Measurements from ENCODE around the gene NIT2.

NIT2 gene

DNA sequence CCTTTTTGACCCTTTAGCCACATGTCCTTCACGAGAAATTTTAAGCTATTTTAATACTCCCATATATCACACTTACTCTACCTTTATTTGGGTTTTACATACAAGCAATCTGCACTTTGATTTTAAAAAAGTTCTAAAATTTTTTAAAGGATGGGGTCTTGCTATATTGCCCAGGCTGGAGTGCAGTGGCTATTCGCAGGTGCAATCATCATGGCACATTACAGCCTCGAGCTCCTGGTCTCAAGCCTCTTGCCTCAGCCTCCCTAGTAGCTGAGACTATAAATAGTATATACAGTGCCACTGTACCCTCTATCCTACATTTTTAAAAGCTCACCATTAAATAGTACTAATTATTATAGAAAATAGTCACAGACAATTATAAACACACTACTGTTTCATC, 29.9 kb downstream of the NIT2 start:
- in situ Hi-C loops (cut with HindIII; ENCODE audit: low sequenced_read_pairs) = no loop called here
- TF ChIP-seq, protein P1, sequence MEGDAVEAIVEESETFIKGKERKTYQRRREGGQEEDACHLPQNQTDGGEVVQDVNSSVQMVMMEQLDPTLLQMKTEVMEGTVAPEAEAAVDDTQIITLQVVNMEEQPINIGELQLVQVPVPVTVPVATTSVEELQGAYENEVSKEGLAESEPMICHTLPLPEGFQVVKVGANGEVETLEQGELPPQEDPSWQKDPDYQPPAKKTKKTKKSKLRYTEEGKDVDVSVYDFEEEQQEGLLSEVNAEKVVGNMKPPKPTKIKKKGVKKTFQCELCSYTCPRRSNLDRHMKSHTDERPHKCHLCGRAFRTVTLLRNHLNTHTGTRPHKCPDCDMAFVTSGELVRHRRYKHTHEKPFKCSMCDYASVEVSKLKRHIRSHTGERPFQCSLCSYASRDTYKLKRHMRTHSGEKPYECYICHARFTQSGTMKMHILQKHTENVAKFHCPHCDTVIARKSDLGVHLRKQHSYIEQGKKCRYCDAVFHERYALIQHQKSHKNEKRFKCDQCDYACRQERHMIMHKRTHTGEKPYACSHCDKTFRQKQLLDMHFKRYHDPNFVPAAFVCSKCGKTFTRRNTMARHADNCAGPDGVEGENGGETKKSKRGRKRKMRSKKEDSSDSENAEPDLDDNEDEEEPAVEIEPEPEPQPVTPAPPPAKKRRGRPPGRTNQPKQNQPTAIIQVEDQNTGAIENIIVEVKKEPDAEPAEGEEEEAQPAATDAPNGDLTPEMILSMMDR (IDR thresholded peaks at IDR 0.05; ENCODE audit: low read depth, low read length) = no peak
- no peak overlapping the region for H3K4me3 ChIP-seq (ENCODE audit: low read depth, low read length)
- DNase-seq (ENCODE audit: low read depth, low spot score) = no peak

DNA sequence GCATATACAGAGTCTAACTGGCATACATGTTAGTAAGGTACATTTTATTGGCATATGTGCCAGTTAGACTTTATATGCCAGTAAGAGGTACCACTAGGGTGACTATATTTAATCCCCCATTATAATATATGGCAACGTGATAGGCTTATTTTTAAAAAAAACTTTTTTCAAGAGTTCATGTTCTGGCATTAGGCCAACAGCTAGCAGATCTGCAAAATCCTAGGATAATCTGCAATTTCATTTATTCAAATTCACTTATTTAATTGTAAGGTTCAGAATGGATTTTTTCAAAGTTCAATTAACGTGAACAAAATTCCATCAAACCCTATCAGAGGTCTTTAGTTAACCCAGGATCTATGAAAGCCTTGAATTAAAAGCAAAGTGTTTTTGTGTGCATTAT, 31.9 kb downstream of the NIT2 start:
- no peak overlapping the region for H3K4me3 ChIP-seq (ENCODE audit: low read depth, low read length)
- TF ChIP-seq, protein P1 (IDR thresholded peaks at IDR 0.05; ENCODE audit: low read depth, low read length) = no peak
- in situ Hi-C loops (cut with HindIII; ENCODE audit: low sequenced_read_pairs) = no loop called here
- no peak for DNase-seq (ENCODE audit: low read depth, low spot score)

DNA sequence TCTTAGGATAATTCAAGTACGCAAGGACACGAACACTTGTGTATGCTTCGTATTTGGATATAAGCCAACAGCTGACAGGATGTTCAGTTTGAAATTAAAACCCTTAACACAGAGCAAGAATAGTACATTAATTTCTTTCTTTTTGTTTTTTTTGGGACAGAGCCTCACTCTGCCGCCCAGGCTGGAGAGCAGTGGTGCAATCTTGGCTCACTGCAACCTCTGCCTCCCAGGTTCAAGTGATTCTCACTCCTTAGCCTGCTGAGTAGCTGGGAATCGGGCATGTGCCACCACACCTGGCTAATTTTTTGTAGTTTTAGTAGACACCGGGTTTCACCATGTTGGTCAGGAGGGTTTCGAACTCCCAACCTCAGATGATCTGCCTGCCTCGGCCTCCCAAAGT, 33.9 kb downstream of the NIT2 start:
- TF ChIP-seq, protein P1 (IDR thresholded peaks at IDR 0.05; ENCODE audit: low read depth, low read length) = no peak
- DNase-seq (ENCODE audit: low read depth, low spot score) = no peak
- in situ Hi-C loops (cut with HindIII; ENCODE audit: low sequenced_read_pairs) = no loop called here
- no peak overlapping the region for H3K4me3 ChIP-seq (ENCODE audit: low read depth, low read length)

DNA sequence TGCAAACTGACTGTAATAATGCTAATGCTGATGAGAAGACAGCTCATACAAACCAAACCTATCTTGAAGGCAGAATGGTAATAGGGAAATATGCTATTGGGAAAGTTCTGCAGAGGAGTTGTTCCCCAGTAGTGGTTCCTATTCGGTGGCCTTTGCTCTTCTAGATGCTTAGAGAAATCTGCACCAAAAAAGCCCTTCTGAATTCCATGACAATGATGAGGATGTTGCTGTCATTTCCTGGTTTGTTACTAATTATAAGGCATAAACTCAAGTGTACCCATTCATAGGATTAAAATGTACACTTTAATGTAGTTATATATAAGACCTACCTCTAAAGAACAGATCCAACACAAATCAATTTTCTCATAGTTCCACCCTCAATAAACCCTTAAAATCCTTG, 36.2 kb downstream of the NIT2 start:
- DNase-seq (ENCODE audit: low read depth, low spot score) = no peak
- TF ChIP-seq, protein P1 (IDR thresholded peaks at IDR 0.05; ENCODE audit: low read depth, low read length) = no peak
- no peak overlapping the region for H3K4me3 ChIP-seq (ENCODE audit: low read depth, low read length)
- in situ Hi-C loops (cut with HindIII; ENCODE audit: low sequenced_read_pairs) = no loop called here

DNA sequence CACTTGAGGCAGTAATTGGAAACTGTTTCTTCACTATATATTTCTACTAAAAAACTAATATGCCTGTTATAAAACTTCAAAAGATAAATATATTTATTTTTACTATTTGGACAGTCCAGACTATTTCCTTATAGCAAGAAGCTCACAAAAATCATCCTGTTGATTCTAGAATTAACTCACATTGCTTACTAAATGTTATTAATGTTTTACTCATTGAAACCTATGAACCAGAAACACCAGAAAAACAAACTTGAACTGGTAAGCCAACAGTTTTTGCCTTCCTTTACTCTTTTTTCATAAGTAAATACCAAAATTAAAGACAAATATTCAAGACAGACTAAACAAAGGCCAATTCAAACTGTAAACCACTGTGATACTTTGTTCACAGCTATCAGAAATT, 40.0 kb downstream of the NIT2 start:
- H3K4me3 ChIP-seq (ENCODE audit: low read depth, low read length) = no peak overlapping the region
- no peak for DNase-seq (ENCODE audit: low read depth, low spot score)
- TF ChIP-seq, protein P1 (IDR thresholded peaks at IDR 0.05; ENCODE audit: low read depth, low read length) = no peak
- in situ Hi-C loops (cut with HindIII; ENCODE audit: low sequenced_read_pairs) = no loop called here

DNA sequence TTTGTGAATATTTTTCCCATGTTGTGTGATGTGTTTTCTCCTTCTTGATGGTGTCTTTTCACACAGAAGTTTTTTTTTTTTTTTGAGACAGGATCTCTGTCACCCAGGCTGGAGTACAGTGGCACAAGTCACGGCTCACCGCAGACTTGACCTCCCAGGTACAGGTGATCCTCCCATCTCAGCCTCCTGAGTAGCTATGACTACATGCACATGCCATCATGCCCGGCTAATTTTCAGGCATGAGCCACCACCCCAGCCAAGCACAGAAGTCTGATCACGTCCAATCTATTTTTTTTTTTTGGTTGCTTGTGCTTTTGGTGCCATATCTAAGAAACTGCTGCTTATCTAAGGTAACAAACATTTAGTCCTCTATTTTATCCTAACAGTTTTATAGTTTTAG, 41.7 kb downstream of the NIT2 start:
- no peak overlapping the region for H3K4me3 ChIP-seq (ENCODE audit: low read depth, low read length)
- TF ChIP-seq, protein P1 (IDR thresholded peaks at IDR 0.05; ENCODE audit: low read depth, low read length) = no peak
- no peak for DNase-seq (ENCODE audit: low read depth, low spot score)
- in situ Hi-C loops (cut with HindIII; ENCODE audit: low sequenced_read_pairs) = no loop called here
